ENCODE data around the gene NCR1.
"Not testable (repeated sequence)": the region's sequence is repeated elsewhere in the genome, so short reads cannot be mapped to it uniquely, and the experiment has no call there.

Gene NCR1

DNA sequence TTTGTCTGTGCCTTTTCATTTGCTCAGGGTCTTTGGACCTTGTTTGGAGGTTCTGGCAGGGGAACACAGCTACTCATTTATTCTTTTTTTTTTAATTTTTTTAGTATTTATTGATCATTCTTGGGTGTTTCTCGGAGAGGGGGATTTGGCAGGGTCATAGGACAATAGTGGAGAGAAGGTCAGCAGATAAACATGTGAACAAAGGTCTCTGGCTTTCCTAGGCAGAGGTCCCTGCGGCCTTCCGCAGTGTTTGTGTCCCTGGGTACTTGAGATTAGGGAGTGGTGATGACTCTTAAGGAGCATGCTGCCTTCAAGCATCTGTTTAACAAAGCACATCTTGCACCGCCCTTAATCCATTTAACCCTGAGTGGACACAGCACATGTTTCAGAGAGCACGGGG, 2.0 kb downstream of the NCR1 start:
- not testable (repeated sequence) for DNase-seq (ENCODE audit: low read depth in 2 of 2)

DNA sequence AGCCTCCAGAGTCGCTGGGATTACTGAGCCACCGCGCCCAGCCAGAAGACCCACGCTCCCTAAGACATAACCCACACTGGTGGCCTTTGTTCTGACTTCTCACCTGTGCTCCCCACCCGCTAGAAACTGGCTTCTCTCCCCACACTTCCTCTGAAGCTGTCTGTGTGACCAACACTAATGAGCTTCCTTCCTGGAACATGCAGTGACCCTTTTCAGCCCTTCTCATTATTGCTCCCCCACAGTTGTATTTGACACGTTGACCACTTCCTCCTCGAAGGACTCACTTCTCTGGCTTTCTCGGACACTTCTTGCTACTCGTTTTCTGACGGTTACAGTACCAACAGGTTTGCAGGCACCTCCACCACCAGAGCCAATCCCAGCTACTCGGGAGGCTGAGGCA, 10.9 kb downstream of the NCR1 start:
- no peak for DNase-seq (ENCODE audit: low read depth in 2 of 2)

DNA sequence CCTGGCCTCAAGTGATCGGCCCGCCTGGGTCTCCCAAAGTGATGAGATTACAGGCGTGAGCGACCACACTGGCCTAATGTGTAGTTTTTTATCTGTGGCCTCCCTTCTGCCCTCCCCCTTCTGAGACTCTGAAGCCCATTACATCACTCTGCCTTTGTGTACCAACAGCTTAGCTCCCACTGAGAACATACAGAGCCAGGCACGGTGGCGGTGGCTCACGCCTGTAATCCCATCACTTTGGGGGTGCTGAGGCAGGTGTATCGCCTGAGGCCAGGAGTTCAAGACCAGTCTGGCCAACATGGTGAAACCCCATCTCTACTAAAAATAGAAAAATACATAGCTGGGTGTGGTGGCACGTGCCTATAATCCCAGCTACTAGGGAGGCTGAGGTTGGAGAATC, 12.6 kb downstream of the NCR1 start:
- DNase-seq (ENCODE audit: low read depth in 2 of 2) = no peak

DNA sequence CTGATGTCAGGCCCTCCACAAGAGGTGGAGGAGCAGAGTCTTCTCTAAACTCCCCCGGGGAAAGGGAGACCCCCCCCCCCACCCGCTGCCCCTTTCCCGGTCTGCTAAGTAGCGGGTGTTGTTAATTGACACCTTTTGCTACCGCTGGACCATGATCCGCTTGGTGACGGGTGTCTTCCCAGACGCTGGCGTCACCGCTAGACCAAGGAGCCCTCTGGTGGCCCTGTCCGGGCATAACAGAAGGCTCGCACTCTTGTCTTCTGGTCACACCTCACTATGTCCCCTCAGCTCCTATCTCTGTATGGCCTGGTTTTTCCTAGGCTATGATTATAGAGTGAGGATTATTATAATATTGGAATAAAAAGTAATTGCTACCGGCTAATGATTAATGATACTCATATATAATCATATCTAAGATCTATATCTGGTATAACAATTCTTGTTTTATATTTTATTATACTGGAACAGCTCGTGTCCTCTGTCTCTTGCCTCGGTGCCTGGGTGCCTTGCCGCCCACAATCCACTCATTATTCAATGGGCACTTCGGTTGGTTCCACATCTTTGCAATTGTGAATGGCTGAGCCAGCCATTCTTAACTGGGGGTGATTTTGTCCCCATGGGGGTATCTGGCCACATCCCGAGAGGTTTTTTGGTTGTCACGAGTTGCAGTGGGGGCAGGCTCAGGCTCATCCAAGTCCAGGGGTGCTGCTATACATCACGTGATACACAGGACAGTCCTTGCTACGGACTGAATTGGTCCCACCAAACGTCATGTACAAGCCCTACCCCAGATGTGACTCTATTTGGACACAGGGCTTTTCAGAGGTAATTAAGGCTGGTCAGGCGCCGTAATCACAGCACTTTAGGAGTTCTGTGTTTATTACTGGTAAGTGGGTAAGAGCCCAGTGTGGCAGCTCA, 14.0 kb downstream of the NCR1 start:
- DNase-seq (ENCODE audit: low read depth in 2 of 2) = not testable (repeated sequence)

DNA sequence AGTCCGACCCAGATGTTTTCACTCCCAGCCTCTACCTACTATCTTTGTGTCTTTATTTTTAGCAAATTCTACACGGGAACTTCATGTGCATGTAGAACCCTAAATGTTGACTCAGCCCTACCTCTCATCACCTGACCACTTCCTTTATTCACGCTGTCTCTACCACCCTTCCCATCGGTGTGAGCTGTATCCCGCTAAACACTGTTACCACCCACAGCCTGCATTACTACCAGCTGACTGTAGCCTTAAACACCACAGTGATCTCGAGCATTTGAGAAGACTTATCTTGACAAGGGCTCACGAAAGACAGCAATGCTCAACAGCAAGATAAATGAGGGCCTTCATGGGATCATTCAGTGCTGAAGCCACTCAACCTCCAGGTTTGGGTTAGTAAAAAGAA, 15.1 kb downstream of the NCR1 start:
- DNase-seq (ENCODE audit: low read depth in 2 of 2) = no peak

DNA sequence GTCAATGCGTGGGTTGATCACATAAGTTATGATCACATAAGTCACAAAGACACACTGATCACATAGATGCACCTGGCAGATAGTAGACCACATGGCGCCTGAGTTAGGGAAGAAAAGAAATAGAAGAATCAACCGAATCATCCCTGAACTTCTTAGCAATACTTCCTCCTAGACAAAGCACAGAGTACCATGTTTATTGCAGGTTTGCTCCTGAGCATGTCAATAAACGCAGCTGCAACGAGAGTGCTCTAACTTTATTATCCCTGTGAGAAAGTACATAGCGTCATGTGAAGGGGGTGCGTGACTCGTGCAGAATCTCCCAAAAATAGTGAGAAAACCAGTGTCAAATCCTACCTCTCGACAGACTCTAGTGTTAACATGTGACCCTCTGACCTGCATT, 17.3 kb downstream of the NCR1 start:
- DNase-seq (ENCODE audit: low read depth in 2 of 2) = no peak

DNA sequence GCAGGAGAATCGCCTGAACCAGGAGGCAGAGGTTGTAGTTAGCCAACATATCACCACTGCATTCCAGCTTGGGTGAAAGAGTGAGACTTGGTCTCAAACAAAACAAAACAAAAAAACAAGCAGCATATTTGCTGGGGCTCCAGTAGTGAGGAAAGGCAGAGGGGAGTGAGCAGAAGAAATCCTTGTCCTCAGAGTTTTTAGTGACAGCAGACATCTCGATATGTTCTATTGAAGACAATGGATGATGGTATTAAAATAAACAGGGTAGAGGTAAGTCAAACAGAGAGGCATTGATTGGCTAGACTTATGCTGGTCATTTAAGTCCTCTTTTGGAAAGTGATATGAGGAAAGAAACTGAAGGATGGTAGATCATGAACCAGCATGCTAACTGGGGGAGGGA, 22.4 kb downstream of the NCR1 start:
- DNase-seq (ENCODE audit: low read depth in 2 of 2) = no peak

DNA sequence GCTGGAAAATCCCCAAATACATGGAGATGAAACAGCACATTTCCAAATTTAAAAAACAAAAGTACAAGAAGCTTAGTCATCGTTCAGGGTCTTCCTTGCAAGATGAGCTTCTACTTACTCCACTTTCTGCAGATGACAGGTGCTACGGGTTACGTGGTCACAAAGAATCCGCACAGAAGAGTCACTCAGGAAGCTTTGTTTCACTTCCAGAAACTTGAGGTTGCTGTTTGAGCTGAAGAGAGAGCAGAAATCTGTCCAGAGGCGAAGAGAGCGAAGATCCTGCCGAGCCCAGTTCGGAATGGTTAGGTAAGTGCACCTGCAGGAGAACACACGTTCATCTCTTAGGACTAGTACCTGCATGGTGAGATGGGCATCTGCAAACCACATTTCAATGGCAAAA, 32.0 kb downstream of the NCR1 start:
- DNase-seq (ENCODE audit: low read depth in 2 of 2) = no peak

DNA sequence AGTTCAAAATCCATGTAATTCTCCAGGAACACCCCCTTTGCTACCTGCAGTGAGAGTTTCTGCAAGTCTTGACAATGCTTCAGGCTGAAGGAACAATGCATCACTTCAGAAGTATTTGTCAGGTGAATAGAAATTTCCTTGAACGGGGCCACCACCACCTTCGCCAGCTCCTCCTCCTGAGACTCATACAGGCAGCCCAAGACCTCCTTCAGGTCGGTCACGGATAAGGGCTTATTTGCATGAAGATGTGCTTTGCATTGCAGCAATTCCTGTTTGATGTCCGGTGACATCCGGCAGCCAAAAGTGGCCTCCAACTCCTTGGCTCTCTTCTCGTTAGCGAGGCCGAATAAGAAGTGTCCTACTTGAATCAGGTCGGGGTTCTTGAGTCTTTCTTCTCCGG, 33.0 kb downstream of the NCR1 start:
- no peak for DNase-seq (ENCODE audit: low read depth in 2 of 2)

DNA sequence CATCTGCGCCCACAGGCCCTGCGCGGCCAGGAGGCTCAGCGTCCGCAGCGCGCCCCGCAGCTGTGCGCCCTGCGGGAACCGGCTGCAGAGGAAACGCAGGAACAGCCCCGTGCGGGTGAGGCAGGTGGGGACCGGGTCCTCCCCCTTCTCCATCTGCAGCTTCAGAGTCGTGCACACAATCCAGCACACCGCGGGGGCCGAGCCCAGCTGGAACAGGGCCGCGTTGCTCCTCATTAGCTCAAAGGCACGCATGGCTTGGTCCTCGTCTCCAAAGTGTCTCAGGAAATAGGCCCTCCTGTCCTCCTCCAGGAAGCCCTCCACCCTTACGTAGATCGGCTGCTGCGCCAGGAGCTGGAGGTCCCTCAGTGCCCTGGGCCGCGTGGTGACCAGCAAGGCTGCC, 33.6 kb downstream of the NCR1 start:
- not testable (repeated sequence) for DNase-seq (ENCODE audit: low read depth in 2 of 2)

DNA sequence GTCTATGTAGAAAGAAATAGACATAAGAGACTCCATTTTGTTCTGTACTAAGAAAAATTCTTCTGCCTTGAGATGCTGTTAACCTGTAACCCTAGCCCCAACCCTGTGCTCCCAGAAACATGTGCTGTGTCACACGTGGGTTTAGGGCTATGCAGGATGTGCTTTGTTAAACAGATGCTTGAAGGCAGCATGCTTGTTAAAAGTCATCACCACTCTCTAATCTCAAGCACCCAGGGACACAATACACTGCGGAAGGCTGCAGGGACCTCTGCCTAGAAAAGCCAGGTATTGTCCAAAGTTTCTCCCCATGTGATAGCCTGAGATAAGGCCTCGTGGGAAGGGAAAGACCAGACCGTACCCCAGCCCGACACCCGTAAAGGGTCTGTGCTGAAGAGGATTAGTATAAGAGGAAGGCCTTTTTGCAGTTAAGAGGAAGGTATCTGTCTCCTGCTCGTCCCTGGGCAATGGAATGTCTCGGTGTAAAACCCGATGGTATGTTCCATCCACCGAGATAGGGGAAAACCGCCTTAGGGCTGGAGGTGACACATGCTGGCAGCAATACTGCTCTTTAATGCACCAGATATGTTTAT, 37.9 kb downstream of the NCR1 start:
- not testable (repeated sequence) for DNase-seq (ENCODE audit: low read depth in 2 of 2)

DNA sequence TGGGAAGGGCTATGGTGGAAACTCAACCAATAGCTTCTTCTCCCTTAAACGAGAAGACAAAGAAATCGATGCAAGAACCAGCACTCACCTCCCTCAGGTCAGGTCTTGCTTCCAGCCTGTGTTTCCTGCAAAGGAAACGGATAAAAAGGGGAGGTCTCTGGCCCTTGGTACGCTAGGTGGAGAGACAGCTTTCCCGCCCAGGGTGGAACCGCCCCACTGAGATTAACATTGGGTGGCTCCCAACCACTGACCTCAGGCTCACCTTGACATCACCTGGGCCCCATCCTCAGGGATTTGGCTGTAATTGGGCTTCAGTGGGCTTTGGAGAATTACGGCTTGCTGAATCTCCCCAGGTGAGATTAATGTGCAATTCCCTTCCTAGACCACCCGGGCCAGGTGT, 41.4 kb downstream of the NCR1 start, which contains the start of gene NLRP7:
Gene NLRP7 (minus strand): TSS at position 150 of the 400 bp plus-strand sequence.
- no peak for DNase-seq (ENCODE audit: low read depth in 2 of 2)

DNA sequence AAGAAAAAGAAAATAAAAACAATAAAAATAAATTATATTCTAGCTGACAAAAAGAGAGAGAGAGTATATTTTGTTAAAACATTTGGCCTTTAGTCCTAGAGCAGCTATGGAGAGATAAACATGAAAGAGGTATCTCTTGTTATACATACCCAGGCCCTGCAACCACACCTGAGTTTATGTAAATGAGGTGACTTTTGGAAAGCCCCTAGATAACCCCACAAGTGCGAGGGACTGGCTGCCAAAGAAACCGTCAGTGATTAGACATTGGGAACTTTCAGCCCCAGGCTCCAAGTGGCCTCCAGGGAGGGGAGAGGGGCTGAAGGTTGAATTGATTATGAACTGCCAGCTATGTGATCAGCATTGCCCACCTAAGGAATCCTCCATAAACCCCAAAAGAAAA, 43.5 kb downstream of the NCR1 start:
- no peak for DNase-seq (ENCODE audit: low read depth in 2 of 2)

DNA sequence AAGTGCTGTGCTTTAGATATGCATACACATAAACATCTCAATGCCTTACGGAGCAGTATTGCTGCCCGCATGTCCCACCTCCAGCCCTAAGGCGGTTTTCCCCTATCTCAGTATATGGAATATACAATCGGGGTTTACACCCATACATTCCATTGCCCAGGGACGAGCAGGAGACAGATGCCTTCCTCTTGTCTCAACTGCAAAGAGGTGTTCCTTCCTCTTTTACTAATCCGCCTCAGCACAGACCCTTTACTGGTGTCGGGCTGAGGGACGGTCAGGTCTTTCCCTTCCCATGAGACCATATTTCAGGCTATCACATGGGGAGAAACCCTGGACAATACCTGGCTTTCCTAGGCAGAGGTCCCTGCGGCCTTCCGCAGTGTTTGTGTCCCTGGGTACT, 44.6 kb downstream of the NCR1 start:
- DNase-seq (ENCODE audit: low read depth in 2 of 2) = not testable (repeated sequence)

DNA sequence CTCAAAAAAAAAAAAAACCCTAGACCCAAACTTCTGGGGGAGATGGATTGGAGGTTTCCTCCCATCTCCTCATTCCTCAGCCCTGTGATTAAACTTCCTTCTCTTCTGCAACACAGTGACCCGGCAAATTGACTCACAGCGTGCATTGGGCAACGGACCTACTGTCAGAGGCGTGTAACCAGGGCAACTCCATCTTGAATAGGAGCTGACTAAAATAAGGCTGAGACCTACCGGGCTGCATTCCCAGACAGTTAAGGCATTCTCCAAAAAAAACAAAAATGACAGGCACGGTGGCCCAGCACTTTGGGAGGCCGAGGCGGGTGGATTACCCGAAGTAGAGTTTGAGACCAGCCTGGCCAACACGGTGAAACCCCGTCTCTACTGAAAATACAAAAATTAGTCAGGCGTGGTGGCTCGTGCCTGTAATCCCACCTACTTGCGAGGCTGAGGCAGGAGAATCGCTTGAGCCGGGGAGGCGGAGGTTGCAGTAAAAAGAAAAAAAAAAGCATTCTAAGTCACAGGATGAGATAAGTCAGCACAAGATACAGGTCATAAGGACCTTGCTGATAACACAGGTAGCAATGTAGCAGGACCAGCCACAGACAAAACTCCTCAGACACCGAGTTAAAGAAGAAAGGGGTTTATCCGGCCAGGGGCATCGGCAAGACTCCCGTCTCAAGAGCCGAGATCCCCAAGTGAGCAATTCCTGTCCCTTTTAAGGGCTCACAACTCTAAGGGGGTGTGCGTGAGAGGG, 46.8 kb downstream of the NCR1 start:
- no peak for DNase-seq (ENCODE audit: low read depth in 2 of 2)

DNA sequence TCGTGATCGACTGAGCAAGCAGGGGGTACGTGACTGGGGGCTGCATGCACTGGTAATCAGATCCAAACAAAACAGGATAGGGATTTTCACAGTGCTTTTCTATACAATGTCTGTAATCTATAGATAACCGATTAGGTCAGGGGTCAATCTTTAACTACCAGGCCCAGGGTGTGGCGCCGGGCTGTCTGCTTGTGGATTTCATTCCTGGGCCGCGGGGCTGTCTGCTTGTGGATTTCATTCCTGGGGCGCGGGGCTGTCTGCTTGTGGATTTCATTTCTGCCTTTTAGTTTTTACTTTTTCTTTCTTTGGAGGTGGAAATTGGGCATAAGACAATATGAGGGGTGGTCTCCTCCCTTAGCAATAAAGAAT, 47.4 kb downstream of the NCR1 start:
- DNase-seq (ENCODE audit: low read depth in 2 of 2) = not testable (repeated sequence)

DNA sequence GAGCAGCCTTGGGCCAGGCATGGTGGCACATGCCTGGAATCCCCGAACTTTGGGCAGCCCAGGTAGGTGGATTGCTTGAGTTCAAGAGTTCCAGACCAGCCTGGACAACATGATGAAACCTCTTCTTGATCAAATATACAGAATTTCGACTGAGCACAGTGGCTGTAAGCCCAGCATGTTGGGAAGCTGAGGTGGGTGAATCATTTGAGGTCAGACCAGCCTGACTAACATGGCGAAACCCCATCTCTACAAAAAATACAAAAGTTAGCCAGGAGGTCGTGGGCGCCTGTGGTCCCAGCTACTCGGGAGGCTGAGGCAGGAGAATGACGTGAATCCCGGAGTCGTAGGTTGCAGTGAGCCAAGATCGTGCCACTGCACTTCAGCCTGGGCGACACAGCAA, 49.4 kb downstream of the NCR1 start:
- no peak for DNase-seq (ENCODE audit: low read depth in 2 of 2)

DNA sequence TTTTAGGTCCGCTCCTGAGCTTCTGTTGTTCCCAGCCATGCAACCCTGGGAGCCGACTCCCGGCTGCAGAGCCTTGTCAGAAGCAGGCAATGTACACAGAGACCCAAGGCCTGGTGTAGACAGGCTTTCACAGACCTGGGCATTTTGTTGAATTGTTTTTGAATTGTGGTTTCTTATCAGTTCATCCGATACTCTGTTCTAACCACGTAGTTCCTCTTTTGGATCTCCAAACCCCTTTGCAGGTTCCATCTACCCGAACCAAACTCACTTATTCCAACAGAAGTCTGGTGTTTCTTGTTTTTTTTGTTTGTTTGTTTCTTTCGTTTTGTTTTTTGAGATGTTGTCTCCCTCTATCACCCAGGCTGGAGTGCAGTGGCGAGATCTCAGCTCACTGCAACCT, 53.9 kb downstream of the NCR1 start:
- DNase-seq (ENCODE audit: low read depth in 2 of 2) = no peak

Measured in stimulated activated CD8-positive, alpha-beta memory T cell treated with anti-CD3 and anti-CD28 coated beads, Interleukin-2, amount 100 ng/mL, for 48 hours (primary cell).